CD4-positive, alpha-beta T cell (primary cell): ENCODE measurements around the gene FEV. TPM values are rescaled to one million over a fixed set of nuclear protein-coding genes. Genes with fewer than 3 reads are reported as not detected.

Experiments used
- ATAC-seq: fragments of 200-7000 bp; cut with Tn5 transposase; one replicate; pipeline ENCODE4 v1.10.0; 2022; ENCODE audit warnings: mild to moderate bottlenecking; ENCODE audit not compliant: poor library complexity
- CTCF ChIA-PET: fragments of 350-600 bp; sonication (Branson Sonifier 250); formaldehyde crosslinking; loops from one replicate; lab custom pipeline; 2021; ENCODE audit warnings: antibody characterized with exemption, inconsistent platforms; lab: Charles Lee
- POLR2A ChIA-PET: fragments of 350-600 bp; sonication (Branson Sonifier 250); formaldehyde crosslinking; loops from one replicate; lab custom pipeline; 2021; ENCODE audit warnings: antibody characterized with exemption, inconsistent platforms; lab: Charles Lee
- DNase-seq, 14 experiments: peaks; one replicate each; pipeline ENCODE4 v3.0.0-alpha.2; 2013 to 2020; ENCODE audit warnings: mixed read lengths in 2 of 14
- H3K27ac ChIP-seq, 2 donors: one replicate each; pipeline versions ENCODE4 v1.5.1 to v1.7.0; 2013; ENCODE audit warnings: low read length in 2 of 2, low read depth in 1 of 2, mild to moderate bottlenecking in 1 of 2
- H3K27me3 ChIP-seq, 2 experiments: 1 replicate in 1 of 2; 2 replicates in 1 of 2; pipeline versions ENCODE4 v1.6.1 to v1.7.0; 2013; ENCODE audit warnings: low read length in 2 of 2, control low read depth in 1 of 2, mild to moderate bottlenecking in 1 of 2, moderate library complexity in 1 of 2; ENCODE audit not compliant: insufficient read depth in 2 of 2, control insufficient read depth in 1 of 2
- H3K36me3 ChIP-seq: one replicate; pipeline ENCODE4 v1.6.1; 2013; ENCODE audit warnings: low read length, control low read depth; ENCODE audit not compliant: insufficient read depth
- H3K4me1 ChIP-seq: one replicate; pipeline ENCODE4 v1.6.1; 2013; ENCODE audit warnings: low read length, control low read depth; ENCODE audit not compliant: insufficient read depth
- H3K4me3 ChIP-seq: one replicate; pipeline ENCODE4 v1.5.1; 2013; ENCODE audit warnings: mild to moderate bottlenecking, low read length, moderate library complexity
- H3K9me3 ChIP-seq, 2 experiments: 1 replicate in 1 of 2; 2 replicates in 1 of 2; pipeline versions ENCODE4 v1.6.1 to v1.7.0; 2013; ENCODE audit warnings: low read length in 2 of 2, mild to moderate bottlenecking in 2 of 2, control low read depth in 1 of 2, moderate library complexity in 1 of 2; ENCODE audit not compliant: control insufficient read depth in 1 of 2, insufficient read depth in 1 of 2
- H3K27ac Mint-ChIP-seq: one replicate; pipeline ENCODE4 v1.8.0; 2020; ENCODE audit warnings: mixed read lengths
- H3K27me3 Mint-ChIP-seq: one replicate; pipeline ENCODE4 v1.8.0; 2021; ENCODE audit warnings: mixed read lengths
- H3K36me3 Mint-ChIP-seq: one replicate; pipeline ENCODE4 v1.8.0; 2021; ENCODE audit warnings: low read depth, mixed read lengths
- H3K4me1 Mint-ChIP-seq: one replicate; pipeline ENCODE4 v1.8.0; 2021; ENCODE audit warnings: low read depth, mixed read lengths
- H3K4me3 Mint-ChIP-seq: one replicate; pipeline ENCODE4 v1.8.0; 2020; ENCODE audit warnings: mild to moderate bottlenecking, mixed read lengths
- H3K9me3 Mint-ChIP-seq: one replicate; pipeline ENCODE4 v1.8.0; 2020; ENCODE audit warnings: mixed read lengths
- CTCF ChIP-seq: fragments of 200-600 bp; IDR thresholded peaks from one replicate; pipeline ENCODE4 v1.8.0; 2022; ENCODE audit warnings: antibody characterized with exemption, mild to moderate bottlenecking
- intact Hi-C, 2 experiments: fragments of 100-400 bp; cut with DNase I in 1 of 2; cut with micrococcal nuclease in 1 of 2; formaldehyde crosslinking; loops; one replicate each; pipeline versions ENCODE4 v1.15.1 to v1.9.0; 2023 to 2025; cut with DNase I, micrococcal nuclease
- total RNA-seq, 174 experiments: library from RNA in 2 of 174; stranded (reverse) in 2 of 174; gene quantifications; one replicate each; pipeline ENCODE4 v1.2.3 and lab custom pipeline; 2021 to 2026

Gene FEV
- total RNA-seq, 2 experiments from 2014 or later = not detected

GRCh38 chr2:218999881-219000568 lies 15.0 kb upstream of the FEV start:
- no peaks in the 10 kb centered on the region for H3K36me3 ChIP-seq
- peaks cover 39% of the 10 kb centered on the region for H3K4me1 ChIP-seq
- peaks cover 27% of the 10 kb centered on the region for H3K4me1 Mint-ChIP-seq
- peaks cover 84% of the 10 kb centered on the region for H3K27me3 Mint-ChIP-seq
- intact Hi-C loops = no loop called here
- peaks cover 0 to 34% of the 10 kb centered on the region in 2 experiments for H3K9me3 ChIP-seq
- ATAC-seq = no peak
- no peaks in the 10 kb centered on the region for H3K36me3 Mint-ChIP-seq
- no peak overlapping the region for H3K4me3 ChIP-seq
- H3K27ac ChIP-seq = no peak overlapping the region
- no peak for TF ChIP-seq CTCF
- CTCF ChIA-PET = no interaction called here
- POLR2A ChIA-PET = no interaction called here
- no peak for DNase-seq
- H3K9me3 Mint-ChIP-seq = no peaks in the 10 kb centered on the region
- no peak overlapping the region for H3K4me3 Mint-ChIP-seq
- peaks cover 78 to 82% of the 10 kb centered on the region in 2 experiments for H3K27me3 ChIP-seq
- H3K27ac Mint-ChIP-seq = no peak overlapping the region

- no peak for TF ChIP-seq CTCF
- peaks cover 84% of the 10 kb centered on the region for H3K27me3 Mint-ChIP-seq
- H3K36me3 Mint-ChIP-seq = no peaks in the 10 kb centered on the region
- H3K36me3 ChIP-seq = no peaks in the 10 kb centered on the region
- no peak overlapping the region for H3K27ac Mint-ChIP-seq
- ATAC-seq (no peak), DNase-seq (no peak)
- H3K27ac ChIP-seq = no peak overlapping the region
- no peak overlapping the region for H3K4me3 ChIP-seq
- H3K4me3 Mint-ChIP-seq = no peak overlapping the region
- ChIA-PET POLR2A (no interaction called here), CTCF (no interaction called here)
- H3K9me3 ChIP-seq = peaks cover 0 to 34% of the 10 kb centered on the region in 2 experiments
- intact Hi-C loops = no loop called here
- H3K9me3 Mint-ChIP-seq = no peaks in the 10 kb centered on the region
- H3K27me3 ChIP-seq = peaks cover 79 to 82% of the 10 kb centered on the region in 2 experiments
- H3K4me1 Mint-ChIP-seq = peaks cover 27% of the 10 kb centered on the region
- H3K4me1 ChIP-seq = peaks cover 39% of the 10 kb centered on the region
Measured at GRCh38 chr2:218999021-218999880, 14.3 kb upstream of the FEV start.

GRCh38 chr2:218998414-218999002 lies 13.5 kb upstream of the FEV start:
- Histone ChIP-seq H3K4me1 (peaks cover 47% of the 10 kb centered on the region), H3K27me3 (peaks cover 79 to 82% of the 10 kb centered on the region in 2 experiments), H3K4me3 (no peak overlapping the region), H3K27ac (no peak overlapping the region), H3K9me3 (peaks cover 0 to 32% of the 10 kb centered on the region in 2 experiments), H3K36me3 (no peaks in the 10 kb centered on the region)
- H3K4me1 Mint-ChIP-seq = peaks cover 28% of the 10 kb centered on the region
- intact Hi-C loops = no loop called here
- no peaks in the 10 kb centered on the region for H3K36me3 Mint-ChIP-seq
- H3K9me3 Mint-ChIP-seq = no peaks in the 10 kb centered on the region
- H3K27ac Mint-ChIP-seq = no peak overlapping the region
- peaks cover 83% of the 10 kb centered on the region for H3K27me3 Mint-ChIP-seq
- CTCF ChIA-PET = interaction anchor here (4.3 kb wide), 1 partner anchor 19 kb away, joined by 30 read pairs; no protein-coding TSS in a partner anchor
- ATAC-seq (no peak), DNase-seq (no peak)
- no peak for TF ChIP-seq CTCF
- POLR2A ChIA-PET = no interaction called here
- H3K4me3 Mint-ChIP-seq = no peak overlapping the region
